ENCODE data around the gene OAF.

Gene OAF

DNA sequence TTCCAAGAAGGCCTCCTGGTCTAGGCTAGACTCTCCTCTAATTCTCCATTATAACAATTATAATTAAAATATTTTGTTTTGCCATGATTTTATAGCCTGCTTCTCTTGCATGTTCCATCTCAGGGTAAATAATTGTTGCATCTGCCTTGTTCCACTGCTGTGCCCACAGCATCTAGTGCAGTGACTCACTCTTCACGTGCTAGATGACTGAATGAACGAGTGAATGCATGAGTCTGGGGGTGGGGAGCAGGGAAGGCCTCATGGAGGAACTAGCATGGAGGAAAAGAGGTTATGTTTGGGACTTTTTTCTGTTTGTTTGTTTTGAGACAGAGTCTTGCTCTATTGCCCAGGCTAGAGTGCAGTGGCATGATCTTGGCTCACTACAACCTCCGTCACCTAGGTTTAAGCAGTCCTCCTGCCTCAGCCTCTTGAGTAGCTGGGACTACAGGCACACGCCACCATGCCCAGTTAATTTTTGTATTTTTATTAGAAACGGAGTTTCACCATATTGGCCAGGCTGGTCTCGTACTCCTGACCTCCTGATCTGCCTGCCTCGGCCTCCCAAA, 5.2 kb upstream of the OAF start:
- DNase-seq = no peak

- no peak for DNase-seq
Measured at GRCh38 chr11:120207512-120207911, 3.3 kb upstream of the OAF start.

GRCh38 chr11:120208001-120208441, 2.8 kb upstream of the OAF start:
- no peak for DNase-seq

DNA sequence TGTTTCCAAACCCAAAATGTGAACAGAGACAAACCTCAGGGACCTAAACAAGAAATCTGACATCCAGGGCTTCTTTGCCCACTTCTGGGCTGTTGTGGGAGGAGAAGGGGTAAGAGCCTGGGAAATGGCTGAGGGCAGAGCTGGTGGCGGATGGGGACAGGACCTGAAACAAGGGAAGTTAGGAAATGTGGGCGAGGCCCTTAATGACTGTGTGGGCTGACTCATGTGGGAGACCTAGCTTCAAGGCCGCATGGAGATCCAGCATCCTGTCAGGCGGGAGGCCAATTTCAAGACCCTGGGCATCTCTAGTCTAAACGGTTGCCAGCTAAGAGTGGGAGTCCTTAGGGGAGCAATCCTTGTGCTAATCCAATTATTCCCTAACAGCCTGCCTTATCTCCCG, 2.1 kb upstream of the OAF start:
- no peak for DNase-seq

GRCh38 chr11:120209746-120210625, 846 bp upstream of the OAF start:
- no peak for DNase-seq

DNA sequence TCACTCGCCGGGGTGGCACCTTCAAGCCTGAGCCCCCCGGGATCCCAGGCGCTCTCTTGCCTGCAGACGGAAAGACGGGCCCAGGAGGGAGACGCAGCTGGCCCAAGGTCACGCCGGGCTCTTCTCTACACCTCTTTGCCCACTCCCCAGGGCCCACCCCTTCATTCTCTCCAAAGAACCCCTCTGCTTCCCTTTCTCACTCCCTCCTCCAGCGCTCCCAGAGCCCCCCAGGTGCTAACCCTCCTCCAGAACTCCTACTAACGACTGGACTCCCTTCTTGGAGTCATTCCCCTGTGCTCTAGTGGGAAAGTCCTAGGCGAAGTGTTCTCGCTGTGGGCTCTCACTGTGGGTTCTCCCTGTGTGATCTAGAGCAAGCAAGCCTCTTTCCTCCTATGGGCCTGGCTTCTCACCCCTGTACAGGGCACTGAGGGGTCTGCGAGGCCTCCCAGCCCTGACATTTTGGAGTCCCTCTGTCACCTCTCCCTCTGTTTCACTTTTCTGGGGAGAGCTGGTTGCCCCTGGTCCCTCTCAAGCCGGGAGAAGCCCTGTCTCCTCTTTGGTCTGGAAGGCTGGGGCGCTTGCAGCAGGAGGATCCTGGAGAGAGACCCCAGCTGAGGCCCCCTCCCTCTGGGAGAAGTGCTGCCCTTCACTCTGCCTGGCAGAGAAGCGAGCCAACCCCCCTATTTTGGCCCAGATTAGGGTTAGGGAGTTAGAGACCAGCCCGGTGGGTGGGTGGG, 858 bp downstream of the OAF start:
- no peak for DNase-seq

DNA sequence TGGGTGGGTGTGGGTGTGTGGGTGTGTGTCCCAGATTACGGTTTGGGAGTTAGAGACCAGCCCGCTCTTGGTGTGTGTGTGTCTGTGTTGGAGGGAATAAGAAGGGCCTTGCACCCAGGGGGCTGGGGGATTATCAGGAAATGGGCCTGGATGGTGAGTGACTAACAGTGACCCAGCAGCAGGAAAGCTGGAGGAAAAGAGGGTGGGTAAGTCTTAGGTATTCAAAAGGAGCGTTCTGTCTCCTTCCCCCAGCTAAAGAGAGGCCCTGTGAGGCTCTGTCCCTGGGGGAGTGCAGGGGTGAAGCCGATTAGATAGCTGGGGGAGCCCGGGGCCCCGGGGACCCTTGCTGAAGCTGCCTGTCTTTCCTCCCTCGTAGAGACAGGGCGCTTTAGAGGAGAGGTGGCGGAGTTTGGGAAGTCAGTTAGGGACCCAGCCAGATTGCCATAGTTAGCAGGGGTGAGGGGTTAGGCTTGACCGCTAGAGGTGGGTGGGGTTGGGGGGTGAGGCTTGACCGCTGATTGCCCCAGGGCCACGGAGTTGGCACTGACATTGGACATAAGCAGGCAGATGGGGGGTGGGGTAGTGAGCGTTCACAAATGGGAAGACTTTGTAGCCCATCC, 1.5 kb downstream of the OAF start:
- no peak for DNase-seq

DNA sequence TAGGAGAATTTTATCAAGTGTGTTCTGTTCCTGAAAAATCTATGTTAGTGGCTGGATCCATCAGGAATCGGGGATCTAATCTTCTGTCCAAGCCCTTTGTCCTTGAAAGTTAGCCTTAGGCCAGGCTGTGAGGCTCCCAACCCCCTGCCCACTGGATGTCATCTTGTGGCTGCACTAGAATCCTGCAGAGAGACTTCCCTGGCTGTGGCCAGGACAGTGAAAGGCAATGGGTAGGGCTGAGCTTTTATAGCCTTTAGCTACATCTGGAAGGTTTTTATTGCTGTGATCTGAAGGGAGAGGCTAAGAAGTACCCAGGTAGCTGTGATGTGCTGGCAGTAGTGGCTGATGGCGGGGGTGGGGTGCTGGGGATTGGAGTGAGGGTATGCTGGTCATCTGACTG, 2.1 kb downstream of the OAF start:
- DNase-seq = no peak

DNA sequence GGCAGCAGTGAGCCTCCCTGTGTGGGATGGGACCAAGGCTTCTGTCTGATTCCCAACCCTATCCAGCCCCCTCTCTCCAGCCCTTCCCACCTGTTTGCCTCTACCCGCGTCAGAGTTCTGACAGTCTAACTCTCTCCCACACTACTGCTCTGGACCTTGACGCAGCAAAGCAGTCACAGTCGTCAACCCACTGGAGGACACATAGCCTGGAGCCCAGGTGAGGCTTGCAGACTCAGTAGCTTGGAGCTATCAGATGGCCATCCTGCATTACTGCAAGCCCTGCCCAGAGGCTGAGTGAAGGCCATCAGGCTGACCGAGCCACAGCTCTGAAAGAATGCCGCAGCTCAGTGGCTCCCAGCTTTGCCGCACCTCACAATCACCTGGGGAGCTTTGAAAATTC, 3.7 kb downstream of the OAF start:
- DNase-seq = no peak

DNA sequence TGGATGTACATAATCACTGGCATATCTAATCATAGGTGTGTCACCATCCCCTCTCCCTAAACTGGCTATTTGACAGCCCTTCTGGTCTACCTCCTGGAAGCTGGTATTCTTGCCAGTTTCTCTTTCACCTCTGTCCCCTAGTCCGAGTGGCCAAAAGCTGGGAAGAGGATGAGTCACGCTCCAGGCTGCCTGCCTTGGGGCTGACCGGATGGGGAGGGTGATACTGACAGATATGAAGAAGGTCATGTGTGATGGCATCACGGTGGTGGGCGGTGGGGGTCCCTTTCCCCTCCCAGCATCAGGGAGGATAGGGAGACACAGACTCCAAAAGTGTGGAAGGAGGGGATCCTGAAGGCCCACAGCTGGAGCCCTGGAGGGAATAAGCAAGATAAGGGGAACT, 4.8 kb downstream of the OAF start:
- no peak for DNase-seq

GRCh38 chr11:120216426-120217102, 5.7 kb downstream of the OAF start:
- DNase-seq = no peak

GRCh38 chr11:120217526-120217925, 6.7 kb downstream of the OAF start:
- DNase-seq = no peak

GRCh38 chr11:120217941-120218694, 7.3 kb downstream of the OAF start:
- DNase-seq = no peak

GRCh38 chr11:120218695-120219033, 7.8 kb downstream of the OAF start:
- DNase-seq = no peak

GRCh38 chr11:120219232-120219937, 8.6 kb downstream of the OAF start:
- DNase-seq = no peak

GRCh38 chr11:120219938-120220746, 9.3 kb downstream of the OAF start:
- DNase-seq = no peak

DNA sequence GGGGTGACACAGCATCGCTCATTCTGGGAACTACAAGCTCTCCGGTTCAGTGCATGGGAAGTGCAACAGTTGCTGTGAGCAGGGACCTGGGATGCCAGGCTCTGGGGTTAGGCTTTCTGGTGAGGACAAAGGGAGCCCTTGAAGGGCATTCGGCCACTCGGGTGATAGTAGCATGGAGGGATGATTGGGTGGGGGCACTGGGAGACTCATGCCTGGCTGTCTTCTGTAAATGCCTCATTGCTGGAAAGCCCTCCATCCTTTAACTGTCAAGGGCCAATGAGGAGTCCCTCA, 9.9 kb downstream of the OAF start:
- no peak for DNase-seq

GRCh38 chr11:120221115-120221752, 10.4 kb downstream of the OAF start:
- no peak for DNase-seq

DNA sequence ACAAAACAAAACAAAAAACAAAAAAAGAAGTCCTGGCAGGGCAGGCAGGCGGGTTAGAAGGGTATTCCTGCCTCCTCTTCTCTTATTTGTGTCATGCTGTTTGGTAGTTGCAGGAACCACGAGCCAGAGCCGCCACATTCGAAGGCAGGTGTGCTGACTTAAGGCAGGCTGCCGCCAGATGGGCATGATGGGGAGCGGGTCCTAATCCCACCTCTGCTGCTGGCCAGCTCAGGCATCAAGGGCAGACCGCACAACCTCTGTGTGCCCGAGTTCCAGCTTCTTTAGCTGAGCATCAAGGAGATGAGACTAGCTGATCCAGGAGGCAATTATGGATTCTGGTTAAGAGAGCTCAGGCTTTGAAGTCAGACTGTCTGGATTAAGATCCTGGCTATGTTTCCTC, 12.1 kb downstream of the OAF start:
- DNase-seq = no peak

GRCh38 chr11:120223793-120224192, 13.0 kb downstream of the OAF start:
- DNase-seq = no peak

Measured in stimulated activated CD4-positive, alpha-beta T cell treated with anti-CD3 and anti-CD28 coated beads, Interleukin-1b, Interleukin-23, amount 100 ng/mL, for 48 hours (primary cell).